Smooth muscle cell (in vitro differentiated cells): ENCODE measurements around the gene STARD10. TPM values are rescaled to one million over a fixed set of nuclear protein-coding genes. Genes with fewer than 3 reads are reported as not detected.
A peak's percentile ranks its signal among the peaks of the same experiment; 100 is the strongest.
"Not testable (repeated sequence)": the region's sequence is repeated elsewhere in the genome, so short reads cannot be mapped to it uniquely, and the experiment has no call there.

Experiments used
- DNase-seq: peaks from one replicate; lab custom pipeline; 2025; ENCODE audit not compliant: unreplicated experiment; lab: John Stamatoyannopoulos, UW
- H2AFZ ChIP-seq: fragments of 200-600 bp; sonication (generic); 2 replicates; pipeline ENCODE4 v1.6.0; 2016; ENCODE audit warnings: antibody characterized with exemption, low read depth, mild to moderate bottlenecking
- H3F3A ChIP-seq: fragments of 200-600 bp; sonication (generic); 2 replicates; pipeline ENCODE4 v1.6.0; 2017; ENCODE audit warnings: antibody characterized with exemption, low read depth
- H3K27ac ChIP-seq: fragments of 200-600 bp; sonication (generic); 2 replicates; pipeline ENCODE4 v1.5.1; 2016; ENCODE audit warnings: low read depth, mild to moderate bottlenecking
- H3K27me3 ChIP-seq: fragments of 200-600 bp; sonication (generic); 2 replicates; pipeline ENCODE4 v1.6.1; 2016; ENCODE audit warnings: low read depth, mild to moderate bottlenecking
- H3K36me3 ChIP-seq: fragments of 200-600 bp; sonication (generic); 2 replicates; pipeline ENCODE4 v1.5.1; 2016; ENCODE audit warnings: low read depth
- H3K4me1 ChIP-seq: fragments of 200-600 bp; sonication (generic); 2 replicates; pipeline ENCODE4 v1.5.1; 2016; ENCODE audit warnings: low read depth
- H3K4me2 ChIP-seq: fragments of 200-600 bp; sonication (generic); 2 replicates; pipeline ENCODE4 v1.6.0; 2016; ENCODE audit warnings: mild to moderate bottlenecking
- H3K4me3 ChIP-seq: fragments of 200-600 bp; sonication (generic); 2 replicates; pipeline ENCODE4 v1.5.1; 2016; ENCODE audit warnings: mild to moderate bottlenecking
- H3K79me2 ChIP-seq: fragments of 200-600 bp; sonication (generic); 2 replicates; pipeline ENCODE4 v1.6.0; 2016; ENCODE audit warnings: low read depth, mild to moderate bottlenecking
- H3K9ac ChIP-seq: fragments of 200-600 bp; sonication (generic); 2 replicates; pipeline ENCODE4 v1.6.0; 2016; ENCODE audit warnings: low read depth
- H3K9me3 ChIP-seq: fragments of 200-600 bp; sonication (generic); replicated peaks from 2 replicates; pipeline ENCODE4 v1.5.1; 2016; ENCODE audit warnings: low read depth
- H4K20me1 ChIP-seq: fragments of 200-600 bp; sonication (generic); 2 replicates; pipeline ENCODE4 v1.6.0; 2016; ENCODE audit warnings: low read depth
- CTCF ChIP-seq: fragments of 200-600 bp; sonication (generic); IDR thresholded peaks from 2 replicates; pipeline ENCODE4 v1.5.1; 2017; ENCODE audit warnings: borderline replicate concordance, mild to moderate bottlenecking, antibody characterized with exemption; ENCODE audit not compliant: insufficient read depth, poor library complexity, severe bottlenecking
- WGBS: methylation state at CpG from one replicate; pipeline ENCODE4 v1.1.7; 2016; ENCODE audit warnings: low lambda C conversion rate; 5-methylcytosine and 5-hydroxymethylcytosine counted together
- polyA plus RNA-seq: library from polyadenylated mRNA; unstranded; fragments of >200 nt; fragmentation: Nextera tagmentation; extraction: Ambion mirVana; gene quantifications from 2 replicates; pipeline ENCODE4 v1.2.1, GENCODE V29; 2016
- total RNA-seq: library from RNA; depleted of rRNA; stranded (reverse); fragments of >200 nt; gene quantifications from 2 replicates; pipeline ENCODE4 v1.2.3, GENCODE V29; 2014

The STARD10 gene
- total and polyA plus RNA-seq, 2 experiments from 2014 or later = 87.7 to 130 TPM

DNA sequence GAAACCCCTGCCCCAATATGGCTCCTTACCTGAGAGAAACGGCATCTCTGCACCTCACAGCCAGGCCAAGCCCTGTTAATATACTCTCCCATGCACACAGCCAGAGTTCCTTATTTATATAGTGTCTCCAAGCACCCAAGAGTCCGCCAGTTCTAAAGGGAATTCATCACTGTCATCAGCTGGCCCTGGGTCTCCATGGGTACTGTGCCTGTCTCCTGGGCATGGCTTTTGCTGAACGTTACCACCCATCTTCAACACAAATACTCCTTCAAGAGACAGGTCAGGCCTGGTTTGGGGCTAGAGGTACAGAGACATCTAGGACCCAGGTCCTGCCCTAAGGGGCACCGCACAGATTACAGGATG lies 18.7 kb upstream of the STARD10 start:
- Histone ChIP-seq H3K9ac (no peak overlapping the region), H2AFZ (no peak overlapping the region), H3K4me1 (peaks cover 15% of the 10 kb centered on the region), H3K4me2 (peak overlapping the region; percentile 99), H3K79me2 (peaks cover 8% of the 10 kb centered on the region), H4K20me1 (no peaks in the 10 kb centered on the region), H3K27ac (peak overlapping the region; percentile 99), H3F3A (peaks cover 3% of the 10 kb centered on the region), H3K36me3 (no peaks in the 10 kb centered on the region), H3K4me3 (peak overlapping the region; percentile 72), H3K9me3 (no peaks in the 10 kb centered on the region), H3K27me3 (no peaks in the 10 kb centered on the region)
- DNase-seq = no peak
- TF ChIP-seq CTCF = no peak
- 75% methylated on average over 4 of the region's 4 CpGs for WGBS

- peaks cover 15% of the 10 kb centered on the region for H3K4me1 ChIP-seq
- H2AFZ ChIP-seq, H3K9ac ChIP-seq, DNase-seq, H3K27ac ChIP-seq, H3K79me2 ChIP-seq, H3F3A ChIP-seq, H3K4me2 ChIP-seq, H3K4me3 ChIP-seq, H3K9me3 ChIP-seq, H4K20me1 ChIP-seq, H3K27me3 ChIP-seq, H3K36me3 ChIP-seq: not testable (repeated sequence)
- WGBS = 97% methylated on average over 10 of the region's 10 CpGs
Measured at GRCh38 chr11:72811686-72812085, 17.8 kb upstream of the STARD10 start.

DNA sequence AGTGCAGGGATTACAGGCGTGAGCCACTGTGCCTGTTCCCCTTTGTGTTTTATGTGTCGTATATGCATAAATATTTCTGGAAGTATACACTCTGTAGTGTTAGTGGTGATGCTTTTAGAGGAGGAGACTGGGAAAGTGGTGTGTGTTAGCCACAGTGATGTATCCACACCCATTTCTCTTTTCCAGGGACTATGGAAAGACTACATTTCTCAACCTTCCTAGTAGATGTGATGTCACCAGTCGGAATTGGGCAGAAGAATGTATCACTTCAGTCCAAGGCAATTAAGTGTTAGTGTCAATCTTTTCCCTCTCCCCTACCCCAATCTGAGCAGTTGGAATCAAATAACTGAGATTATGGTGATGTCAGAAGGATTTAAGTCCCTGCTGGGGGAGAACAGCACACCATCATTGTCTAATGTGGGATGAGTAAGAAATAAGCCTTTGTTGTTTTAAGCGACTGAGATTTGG lies 14.5 kb upstream of the STARD10 start:
- Histone ChIP-seq H4K20me1 (no peaks in the 10 kb centered on the region), H3K9me3 (no peaks in the 10 kb centered on the region), H3K4me3 (no peak overlapping the region), H3K79me2 (peaks cover 8% of the 10 kb centered on the region), H3F3A (peaks cover 3% of the 10 kb centered on the region), H3K27ac (peak overlapping the region; percentile 41), H3K9ac (no peak overlapping the region), H3K27me3 (no peaks in the 10 kb centered on the region), H3K4me1 (peaks cover 2% of the 10 kb centered on the region), H3K4me2 (no peak overlapping the region), H3K36me3 (no peaks in the 10 kb centered on the region), H2AFZ (no peak overlapping the region)
- TF ChIP-seq CTCF = no peak
- 81% methylated on average over 4 of the region's 4 CpGs for WGBS
- no peak for DNase-seq

- DNase-seq = no peak
- Histone ChIP-seq H3K9ac (no peak overlapping the region), H4K20me1 (no peaks in the 10 kb centered on the region), H3K4me1 (no peaks in the 10 kb centered on the region), H3F3A (peaks cover 3% of the 10 kb centered on the region), H3K9me3 (no peaks in the 10 kb centered on the region), H3K4me2 (no peak overlapping the region), H2AFZ (no peak overlapping the region), H3K4me3 (no peak overlapping the region), H3K27me3 (no peaks in the 10 kb centered on the region), H3K79me2 (peaks cover 8% of the 10 kb centered on the region), H3K27ac (peak overlapping the region; percentile 41), H3K36me3 (no peaks in the 10 kb centered on the region)
- 84% methylated on average over 2 of the region's 2 CpGs for WGBS
- TF ChIP-seq CTCF = no peak
Measured at GRCh38 chr11:72807792-72808191, 13.9 kb upstream of the STARD10 start.
